GM18861 (cell line): ENCODE measurements around the gene XIRP2.
"Not testable (repeated sequence)": the region's sequence is repeated elsewhere in the genome, so short reads cannot be mapped to it uniquely, and the experiment has no call there.

Experiments
- ATAC-seq: cut with Tn5 transposase; IDR thresholded peaks from one replicate; pipeline ENCODE4 v1.9.1; 2021; ENCODE audit not compliant: unreplicated experiment

Gene XIRP2

DNA sequence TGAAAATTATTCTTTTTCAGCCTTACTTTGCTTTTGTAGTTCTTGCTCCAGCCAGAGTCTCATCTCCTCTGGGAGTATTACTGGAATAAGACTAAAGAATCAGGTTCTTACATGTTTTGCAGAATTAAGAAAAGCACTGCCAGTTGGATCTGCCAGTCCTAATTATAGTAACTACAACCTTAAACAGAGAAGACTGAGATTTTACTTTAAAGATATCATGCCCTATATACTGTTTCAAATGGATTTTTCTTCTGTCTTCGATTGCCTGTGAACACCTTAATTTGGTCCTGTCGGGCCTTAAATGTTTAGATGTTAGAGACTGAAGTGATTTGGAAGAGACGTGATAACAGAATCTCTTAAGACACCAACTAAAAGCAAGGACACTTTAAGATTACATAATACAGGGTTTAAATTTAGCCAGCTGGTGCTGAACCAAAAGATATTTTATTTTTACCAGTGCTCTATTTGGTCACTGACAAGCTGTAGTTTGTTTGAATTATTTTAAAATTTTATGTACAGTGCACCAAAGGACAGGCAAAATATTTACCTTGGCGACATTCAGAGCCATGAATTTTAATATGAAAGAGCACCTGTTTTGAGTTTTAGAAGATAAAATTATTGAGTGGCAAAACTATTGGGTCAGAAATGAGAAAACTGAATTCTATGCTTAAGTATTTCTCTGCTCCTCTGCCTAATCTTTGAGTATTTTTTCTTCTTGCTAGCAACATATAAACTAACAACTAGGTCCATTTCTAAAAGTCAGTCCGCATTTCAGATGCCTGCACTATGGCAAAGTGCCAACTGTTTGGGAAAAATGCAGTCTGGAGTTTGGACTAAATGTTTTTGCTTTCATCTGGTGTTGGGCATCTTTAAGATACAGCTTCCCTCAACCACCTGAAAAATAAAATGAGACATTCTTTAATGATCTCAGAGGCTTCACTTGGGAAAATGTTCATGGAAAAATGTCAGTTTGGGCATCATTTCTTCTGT, 300.0 kb downstream of the XIRP2 start:
- ATAC-seq, result no peak

DNA sequence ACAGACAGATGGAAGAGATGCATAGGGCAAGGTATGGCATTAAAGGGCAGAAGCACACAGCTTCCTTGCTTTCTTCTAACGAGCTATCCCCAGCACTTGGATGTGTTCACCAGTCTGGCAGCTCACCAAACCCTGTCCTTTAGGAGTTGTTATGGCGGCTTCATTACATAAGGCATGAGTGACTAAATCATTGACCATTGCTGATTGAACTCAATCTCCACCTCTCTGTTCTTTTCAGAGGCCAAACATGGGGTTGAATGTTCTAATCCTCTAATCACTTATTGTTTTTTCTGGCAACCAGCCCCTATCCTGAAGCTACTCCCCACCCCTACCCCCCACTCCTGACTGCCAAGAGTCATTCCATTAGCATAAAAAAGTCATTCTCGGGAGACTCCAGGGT, 301.8 kb downstream of the XIRP2 start:
- no peak for ATAC-seq

- ATAC-seq, result no peak
Observed at GRCh38 chr2:167191588-167191987, 303.3 kb downstream of the XIRP2 start.

GRCh38 chr2:167192833-167193232, 304.6 kb downstream of the XIRP2 start:
- ATAC-seq, result no peak

- no peak for ATAC-seq
Observed at GRCh38 chr2:167196461-167197252, 308.4 kb downstream of the XIRP2 start.

- ATAC-seq, result no peak
Observed at GRCh38 chr2:167198009-167198408, 309.7 kb downstream of the XIRP2 start.

- no peak for ATAC-seq
Observed at GRCh38 chr2:167198576-167198975, 310.3 kb downstream of the XIRP2 start.

DNA sequence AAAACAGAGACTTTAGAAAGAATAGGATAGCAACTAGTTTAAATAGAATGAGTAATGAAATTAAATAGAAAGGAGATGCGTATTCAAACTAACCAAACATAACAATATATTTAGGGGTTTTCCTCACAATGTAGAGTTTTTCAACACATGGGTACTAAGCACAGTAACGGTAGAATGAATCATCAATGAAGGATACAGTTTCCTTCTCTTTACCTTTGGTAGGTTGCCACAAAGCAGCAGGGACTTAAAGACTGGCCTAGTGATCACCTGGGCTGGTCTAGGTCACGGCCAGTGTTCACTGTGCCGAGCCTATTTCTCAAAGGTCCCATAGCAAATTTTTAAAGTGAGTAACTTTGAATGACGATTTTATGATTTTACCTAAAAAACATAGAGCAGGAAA, 311.7 kb downstream of the XIRP2 start:
- no peak for ATAC-seq

GRCh38 chr2:167209784-167210183, 321.5 kb downstream of the XIRP2 start:
- no peak for ATAC-seq

DNA sequence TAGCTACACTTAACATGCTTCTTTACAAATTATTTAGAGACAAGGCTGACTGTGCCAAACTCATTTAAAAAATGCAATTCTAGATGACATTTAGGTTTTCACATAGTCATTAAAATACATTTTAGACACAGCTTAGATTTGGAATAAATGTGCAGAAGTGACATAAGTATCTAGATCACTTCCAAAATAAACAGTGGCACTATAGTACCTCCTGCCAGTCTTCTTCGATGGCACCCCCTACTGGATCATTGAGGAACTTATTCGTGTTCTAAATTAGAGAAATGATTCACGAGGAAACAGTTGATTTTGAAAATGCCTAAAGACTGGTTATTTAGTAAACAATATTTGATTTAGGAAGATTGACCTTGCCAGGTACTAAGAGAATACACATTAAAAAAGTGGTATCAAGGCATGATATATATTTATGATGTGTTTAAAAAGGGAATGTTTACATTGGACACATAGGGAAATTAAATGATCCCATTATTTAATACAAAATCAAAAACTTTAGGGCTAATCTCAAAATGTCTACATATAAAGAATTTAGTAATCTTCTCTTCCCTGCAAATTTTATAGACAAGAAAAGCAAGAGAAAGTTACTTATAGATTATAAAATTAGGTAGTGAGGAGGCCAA, 323.9 kb downstream of the XIRP2 start:
- ATAC-seq, result no peak

GRCh38 chr2:167215595-167215994, 327.3 kb downstream of the XIRP2 start:
- ATAC-seq, result no peak

DNA sequence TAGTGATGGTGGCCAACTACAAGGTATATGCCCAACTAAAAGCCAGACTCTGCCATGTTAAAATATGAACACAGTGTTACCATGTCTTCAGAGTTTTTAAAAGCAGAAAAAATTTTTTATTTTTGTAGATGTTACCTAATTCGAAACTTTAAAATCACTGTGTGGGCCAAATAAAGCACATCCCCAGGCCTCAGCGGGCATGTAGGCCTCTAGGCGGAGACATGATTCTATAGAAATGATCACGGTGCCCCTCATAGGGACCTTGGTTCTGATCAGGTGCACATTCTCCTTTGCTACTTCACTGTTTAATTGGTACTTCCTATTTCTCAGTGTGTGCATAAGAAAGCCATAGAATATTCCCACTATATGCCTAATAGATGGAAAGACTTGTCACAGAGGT, 349.2 kb downstream of the XIRP2 start:
- no peak for ATAC-seq

- ATAC-seq, result no peak
Observed at GRCh38 chr2:167240671-167241070, 352.4 kb downstream of the XIRP2 start.

DNA sequence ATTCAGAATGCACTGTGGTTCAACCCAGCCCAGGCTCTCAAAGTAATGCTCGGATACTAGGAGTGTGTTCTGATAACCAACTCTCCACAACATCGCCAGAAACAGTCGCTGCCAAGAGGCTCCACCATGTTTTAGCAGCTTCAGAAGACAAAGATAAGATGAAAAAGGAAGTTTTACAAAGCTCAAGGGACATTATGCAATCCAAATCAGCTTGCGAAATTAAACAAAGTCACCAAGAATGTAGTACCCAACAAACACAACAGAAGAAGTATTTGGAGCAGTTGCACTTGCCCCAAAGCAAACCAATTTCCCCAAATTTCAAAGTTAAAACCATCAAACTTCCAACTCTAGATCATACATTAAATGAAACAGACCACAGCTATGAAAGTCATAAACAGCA, 360.9 kb downstream of the XIRP2 start:
- no peak for ATAC-seq

DNA sequence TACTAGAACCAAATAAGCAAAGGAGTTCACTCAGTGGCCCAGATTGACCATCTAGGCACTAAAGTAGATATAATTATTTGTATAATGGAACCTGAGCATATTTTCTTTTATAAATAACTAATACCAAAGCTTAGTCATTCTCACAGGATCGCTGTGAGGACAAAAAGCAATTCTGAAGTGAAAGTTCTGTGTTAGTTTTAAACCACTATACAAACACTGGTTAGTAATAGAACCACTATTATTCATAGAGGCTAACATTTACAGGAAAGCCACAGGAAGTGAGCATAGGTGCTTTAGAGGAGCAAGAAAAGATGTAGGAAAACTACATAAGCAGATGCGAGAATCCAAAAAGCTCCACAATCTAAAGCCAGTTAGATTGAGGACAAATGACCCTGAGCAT, 364.7 kb downstream of the XIRP2 start:
- ATAC-seq, result no peak

DNA sequence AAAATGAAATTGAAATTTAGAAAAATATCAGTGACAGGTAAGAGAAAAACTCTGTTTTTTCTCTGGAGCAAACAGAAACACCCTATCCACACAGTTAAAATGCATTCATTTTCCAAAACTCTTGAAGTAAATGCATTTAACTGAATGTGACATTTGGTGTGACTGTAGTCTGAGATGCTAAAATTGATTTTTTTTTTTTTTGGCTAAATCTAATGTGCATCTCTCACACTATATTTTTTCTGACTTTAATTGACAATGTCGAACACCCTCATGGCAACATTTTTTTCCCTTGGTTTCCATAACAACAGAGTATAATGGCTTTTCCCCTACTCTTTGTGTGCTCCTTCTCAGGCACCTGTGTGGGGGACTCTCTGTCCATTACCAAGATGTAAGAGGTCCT, 366.4 kb downstream of the XIRP2 start:
- ATAC-seq, result no peak

DNA sequence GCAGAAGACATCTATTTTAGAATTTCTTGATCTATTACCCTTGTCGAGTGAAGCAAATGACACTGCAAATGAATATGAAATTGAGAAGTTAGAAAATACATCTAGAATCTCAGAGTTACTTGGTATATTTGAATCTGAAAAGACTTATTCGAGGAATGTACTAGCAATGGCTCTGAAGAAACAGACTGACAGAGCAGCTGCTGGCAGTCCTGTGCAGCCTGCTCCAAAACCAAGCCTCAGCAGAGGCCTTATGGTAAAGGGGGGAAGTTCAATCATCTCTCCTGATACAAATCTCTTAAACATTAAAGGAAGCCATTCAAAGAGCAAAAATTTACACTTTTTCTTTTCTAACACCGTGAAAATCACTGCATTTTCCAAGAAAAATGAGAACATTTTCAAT, 370.4 kb downstream of the XIRP2 start:
- no peak for ATAC-seq

DNA sequence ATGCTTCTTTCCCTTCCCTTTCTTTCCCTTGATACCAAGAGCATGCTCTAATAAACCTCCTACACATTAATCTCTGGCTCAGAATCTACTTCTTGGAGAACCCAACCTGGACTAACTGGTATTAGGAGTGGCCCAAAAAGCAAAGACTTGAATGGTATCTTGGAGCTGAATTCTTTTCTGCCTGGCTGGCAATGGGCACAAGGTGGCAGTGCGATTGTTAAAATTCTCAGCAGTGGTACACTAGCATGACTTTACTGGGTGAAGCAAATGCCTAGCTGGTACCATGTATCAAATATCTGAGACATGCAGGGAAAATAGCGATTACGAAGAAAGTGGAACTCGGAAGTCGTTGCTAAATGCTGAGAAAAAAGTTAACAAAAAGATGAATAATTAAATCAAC, 376.1 kb downstream of the XIRP2 start:
- ATAC-seq, result no peak

- no peak for ATAC-seq
Observed at GRCh38 chr2:167265004-167265403, 376.7 kb downstream of the XIRP2 start.

- no peak for ATAC-seq
Observed at GRCh38 chr2:167265722-167266121, 377.4 kb downstream of the XIRP2 start.

- not testable (repeated sequence) for ATAC-seq
Observed at GRCh38 chr2:167268245-167268644, 380.0 kb downstream of the XIRP2 start.

GRCh38 chr2:167271932-167272331, 383.7 kb downstream of the XIRP2 start:
- ATAC-seq, result no peak
